ENCODE measurements around the gene IQCH. TPM values are rescaled to one million over a fixed set of nuclear protein-coding genes. Genes with fewer than 3 reads are reported as not detected.

Gene IQCH
- total and polyA plus RNA-seq, 9 of the 15 experiments (the other 6 are each of a cell fraction or from before 2014, with no cell fraction given): 1.8 to 3.9 (median 2.7) TPM

DNA sequence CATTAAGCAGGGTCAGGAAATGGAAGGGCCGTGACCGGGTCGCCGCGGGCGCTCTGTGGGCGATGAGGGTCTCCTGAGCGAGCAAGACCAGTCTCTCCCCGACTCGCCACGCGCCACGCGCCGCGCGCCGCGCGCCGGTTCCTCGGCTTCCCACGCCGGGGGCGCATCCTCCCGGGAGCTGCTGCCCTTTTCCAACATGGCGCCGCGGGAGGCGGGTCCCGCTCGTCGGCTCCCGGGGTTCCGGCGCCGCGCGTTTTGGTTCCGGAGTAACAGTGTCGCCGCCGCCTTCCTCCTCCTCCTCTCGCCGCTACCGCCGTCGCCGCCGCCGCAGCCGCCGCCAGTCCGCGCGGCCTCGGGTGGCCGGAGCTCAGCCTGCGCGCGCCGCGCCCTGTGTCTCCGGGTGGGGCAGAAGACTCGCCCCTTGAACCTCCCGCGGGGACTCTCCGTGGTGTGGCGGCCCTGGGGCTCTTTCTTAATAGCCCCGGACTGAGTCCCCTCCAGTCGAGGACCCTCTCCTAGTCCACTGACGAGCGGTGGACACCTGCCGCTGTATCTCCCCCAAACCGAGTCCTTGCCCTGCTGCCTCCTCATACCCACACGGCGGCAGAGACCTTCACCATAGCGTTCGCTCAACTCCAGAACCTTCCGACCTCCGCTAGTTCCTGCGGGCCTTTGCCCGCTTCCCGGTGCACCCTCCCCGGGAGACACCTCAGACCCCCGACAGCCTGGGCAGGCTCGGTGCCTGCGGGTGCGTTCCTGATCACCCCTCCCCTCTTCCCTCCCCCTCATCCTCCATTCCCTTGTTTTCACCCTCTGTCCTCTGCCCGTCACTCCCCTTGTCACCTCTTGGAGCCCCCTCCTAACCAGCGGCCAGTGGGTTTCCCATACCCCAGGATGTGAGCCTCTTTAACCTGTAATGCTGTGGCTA is 288.1 kb downstream of the IQCH start, which contains the start of gene MAP2K5 (continued):
- TF ChIP-seq, protein P1, sequence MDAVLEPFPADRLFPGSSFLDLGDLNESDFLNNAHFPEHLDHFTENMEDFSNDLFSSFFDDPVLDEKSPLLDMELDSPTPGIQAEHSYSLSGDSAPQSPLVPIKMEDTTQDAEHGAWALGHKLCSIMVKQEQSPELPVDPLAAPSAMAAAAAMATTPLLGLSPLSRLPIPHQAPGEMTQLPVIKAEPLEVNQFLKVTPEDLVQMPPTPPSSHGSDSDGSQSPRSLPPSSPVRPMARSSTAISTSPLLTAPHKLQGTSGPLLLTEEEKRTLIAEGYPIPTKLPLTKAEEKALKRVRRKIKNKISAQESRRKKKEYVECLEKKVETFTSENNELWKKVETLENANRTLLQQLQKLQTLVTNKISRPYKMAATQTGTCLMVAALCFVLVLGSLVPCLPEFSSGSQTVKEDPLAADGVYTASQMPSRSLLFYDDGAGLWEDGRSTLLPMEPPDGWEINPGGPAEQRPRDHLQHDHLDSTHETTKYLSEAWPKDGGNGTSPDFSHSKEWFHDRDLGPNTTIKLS (IDR thresholded peaks at IDR 0.05; ENCODE audit: borderline replicate concordance, low read depth): peak; percentile 45; the same call in 1 of the 2 replicates
- TF ChIP-seq ARHGAP35 (IDR thresholded peaks at IDR 0.05; ENCODE audit: partially characterized antibody) (no peak), BHLHE40 (IDR thresholded peaks at IDR 0.05; ENCODE audit: low read length) (no peak), GATAD2B (IDR thresholded peaks at IDR 0.05; ENCODE audit: borderline replicate concordance) (peak; percentile 88), TEAD1 (CRISPR knock-in tag; IDR thresholded peaks at IDR 0.05) (peak in 1 of 2 experiments; percentile 7; a peak in 1 of 4 replicates), PCBP1 (IDR thresholded peaks at IDR 0.05; ENCODE audit: low read depth, low read length, poor library complexity, severe bottlenecking) (peak; percentile 18), SRSF9 (IDR thresholded peaks at IDR 0.05; ENCODE audit: borderline replicate concordance, low read depth, low read length) (no peak), ZFPM2 (CRISPR knock-in tag; IDR thresholded peaks at IDR 0.05) (no peak), ETV1 (tag; conservative IDR thresholded peaks at IDR 0.05; ENCODE audit: low read depth) (no peak), SAFB2 (IDR thresholded peaks at IDR 0.05; ENCODE audit: borderline replicate concordance, low read depth, low read length, severe bottlenecking) (no peak), YY1 (IDR thresholded peaks at IDR 0.05; ENCODE audit: borderline replicate concordance in 1 of 3, control insufficient read depth in 1 of 3, extremely low read depth in 1 of 3, insufficient read depth in 3 of 3, insufficient read length in 1 of 3, insufficient replicate concordance in 2 of 3, low read depth in 1 of 3, low read length in 2 of 3) (peak; percentile 85 to 99 (median 98)), HMG20B (CRISPR knock-in tag; IDR thresholded peaks at IDR 0.05) (no peak), HSF4 (CRISPR knock-in tag; IDR thresholded peaks at IDR 0.05; ENCODE audit: borderline replicate concordance) (no peak), MTA2 (IDR thresholded peaks at IDR 0.05; ENCODE audit: low read depth) (peak; percentile 14; the same call in 1 of the 2 replicates), MAZ (CRISPR knock-in tag; conservative IDR thresholded peaks at IDR 0.05 in 1 of 2, IDR thresholded peaks at IDR 0.05 in 1 of 2) (peak; percentile 54 to 70; a peak in 2 of 4 replicates), SRSF1 (IDR thresholded peaks at IDR 0.05; ENCODE audit: low read depth, low read length) (0 out of 2 replicates have a peak, but pooled peaks have one; percentile 50), SMC3 (conservative IDR thresholded peaks at IDR 0.05; ENCODE audit: insufficient read depth, low read depth, low read length) (no peak), ZNF165 (CRISPR knock-in tag; IDR thresholded peaks at IDR 0.05; ENCODE audit: borderline replicate concordance) (no peak), SREBF2 (CRISPR knock-in tag; IDR thresholded peaks at IDR 0.05) (no peak), ETS2 (tag; IDR thresholded peaks at IDR 0.05; ENCODE audit: borderline replicate concordance, poor library complexity, severe bottlenecking) (no peak), ZNF586 (CRISPR knock-in tag; conservative IDR thresholded peaks at IDR 0.05) (no peak), ZNF282 (CRISPR knock-in tag; IDR thresholded peaks at IDR 0.05) (no peak)
- TF ChIP-seq, protein P2, sequence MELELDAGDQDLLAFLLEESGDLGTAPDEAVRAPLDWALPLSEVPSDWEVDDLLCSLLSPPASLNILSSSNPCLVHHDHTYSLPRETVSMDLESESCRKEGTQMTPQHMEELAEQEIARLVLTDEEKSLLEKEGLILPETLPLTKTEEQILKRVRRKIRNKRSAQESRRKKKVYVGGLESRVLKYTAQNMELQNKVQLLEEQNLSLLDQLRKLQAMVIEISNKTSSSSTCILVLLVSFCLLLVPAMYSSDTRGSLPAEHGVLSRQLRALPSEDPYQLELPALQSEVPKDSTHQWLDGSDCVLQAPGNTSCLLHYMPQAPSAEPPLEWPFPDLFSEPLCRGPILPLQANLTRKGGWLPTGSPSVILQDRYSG (tag; conservative IDR thresholded peaks at IDR 0.05; ENCODE audit: low read depth): no peak

Measured in K562 (cell line).